ENCODE results near the gene WRAP53. TPM values are rescaled to one million over a fixed set of nuclear protein-coding genes. Genes with fewer than 3 reads are reported as not detected.

WRAP53 gene
- total and polyA plus RNA-seq, 2 of the 13 experiments (the other 11 are each of a cell fraction or from before 2014, with no cell fraction given) = 7.0 to 19.5 TPM

GRCh38 chr17:7687072-7687907 lies 987 bp upstream of the WRAP53 start, which contains the start of gene TP53 (continued):
- TF ChIP-seq ZNF784 (CRISPR knock-in tag; IDR thresholded peaks at IDR 0.05; ENCODE audit: borderline replicate concordance) (no peak), ZBTB26 (CRISPR knock-in tag; IDR thresholded peaks at IDR 0.05; ENCODE audit: borderline replicate concordance) (no peak), ZZZ3 (CRISPR knock-in tag; IDR thresholded peaks at IDR 0.05; ENCODE audit: borderline replicate concordance) (no peak), HOXA5 (CRISPR knock-in tag; IDR thresholded peaks at IDR 0.05) (no peak), NFE2L1 (CRISPR knock-in tag; IDR thresholded peaks at IDR 0.05; ENCODE audit: borderline replicate concordance) (no peak), AFF4 (CRISPR knock-in tag; IDR thresholded peaks at IDR 0.05) (no peak), DDIT3 (CRISPR knock-in tag; IDR thresholded peaks at IDR 0.05) (no peak), HOXA7 (CRISPR knock-in tag; IDR thresholded peaks at IDR 0.05) (no peak), ZNF564 (CRISPR knock-in tag; IDR thresholded peaks at IDR 0.05) (no peak), ATF7-NPFF (CRISPR knock-in tag; IDR thresholded peaks at IDR 0.05; ENCODE audit: low read depth) (no peak), ZNF337 (CRISPR knock-in tag; IDR thresholded peaks at IDR 0.05; ENCODE audit: borderline replicate concordance, low read depth) (no peak), MXD1 (CRISPR knock-in tag; IDR thresholded peaks at IDR 0.05) (no peak), ZSCAN5A (CRISPR knock-in tag; IDR thresholded peaks at IDR 0.05; ENCODE audit: borderline replicate concordance) (no peak), ZNF547 (CRISPR knock-in tag; IDR thresholded peaks at IDR 0.05) (no peak; the same call in 1 of the 2 replicates), ZNF468 (CRISPR knock-in tag; IDR thresholded peaks at IDR 0.05) (no peak), ZFX (CRISPR knock-in tag; IDR thresholded peaks at IDR 0.05; ENCODE audit: low read depth) (peak; percentile 0; the same call in 1 of the 2 replicates), EZH2 (conservative IDR thresholded peaks at IDR 0.05; ENCODE audit: low read depth, low read length) (no peak), ZFAT (CRISPR knock-in tag; conservative IDR thresholded peaks at IDR 0.05) (no peak), GFI1 (CRISPR knock-in tag; IDR thresholded peaks at IDR 0.05; ENCODE audit: borderline replicate concordance) (no peak), ARID2 (CRISPR knock-in tag; IDR thresholded peaks at IDR 0.05; ENCODE audit: borderline replicate concordance) (no peak), ZNF34 (CRISPR knock-in tag; IDR thresholded peaks at IDR 0.05; ENCODE audit: borderline replicate concordance) (no peak)
